Left lobe of liver (tissue), 2 donors: ENCODE results near the gene AFF2. TPM values are rescaled to one million over a fixed set of nuclear protein-coding genes. Genes with fewer than 3 reads are reported as not detected.

Experiments
- ATAC-seq: fragments of 200-7000 bp; cut with Tn5 transposase; one replicate; pipeline ENCODE4 v1.9.1; 2020; ENCODE audit warnings: mild to moderate bottlenecking, moderate library complexity
- DNase-seq: peaks from one replicate; pipeline ENCODE4 v3.0.0-alpha.2; 2020; ENCODE audit warnings: low spot score
- total RNA-seq: library from RNA; stranded (reverse); gene quantifications from one replicate; pipeline ENCODE4 v1.2.1, GENCODE V29; 2021
- donor health status: DM: no; HTN: no; CAD: no; lungs with moderate emphysema.
- donor health status: DM: no; HTN: yes; CAD: no.

The AFF2 gene
- 0.13 TPM for total RNA-seq

GRCh38 chrX:148500423-148501385 is at the start of gene AFF2:
Gene AFF2, plus strand, starts transcription at chrX:148500617. Its CDS starts 481 bp downstream, at chrX:148501098.
- DNase-seq: peak; percentile 42

GRCh38 chrX:148457279-148457678 is 43.1 kb upstream of the AFF2 start:
- DNase-seq (no peak), ATAC-seq (no peak)

More at GRCh38 chrX:148500423-148501385, at the start of gene AFF2:
- peak; percentile 60 for ATAC-seq

GRCh38 chrX:148459343-148459742 is 41.1 kb upstream of the AFF2 start:
- DNase-seq: no peak
- no peak for ATAC-seq

GRCh38 chrX:148466292-148466691 is 34.1 kb upstream of the AFF2 start:
- ATAC-seq (no peak), DNase-seq (no peak)

- ATAC-seq (no peak), DNase-seq (no peak)
Measured at GRCh38 chrX:148470324-148470723, 30.1 kb upstream of the AFF2 start.

- no peak for ATAC-seq
- no peak for DNase-seq
Measured at GRCh38 chrX:148474030-148474429, 26.4 kb upstream of the AFF2 start.

- DNase-seq: no peak
- no peak for ATAC-seq
Measured at GRCh38 chrX:148492057-148492456, 8.4 kb upstream of the AFF2 start.

- DNase-seq (no peak), ATAC-seq (no peak)
Measured at GRCh38 chrX:148495176-148495575, 5.2 kb upstream of the AFF2 start.

GRCh38 chrX:148498067-148498466 is 2.4 kb upstream of the AFF2 start:
- DNase-seq: no peak
- ATAC-seq: no peak

- ATAC-seq: no peak
Measured at GRCh38 chrX:148499638-148500422, 587 bp upstream of the AFF2 start.

GRCh38 chrX:148501386-148502066 is 1.1 kb downstream of the AFF2 start:
- DNase-seq: no peak
- ATAC-seq: no peak

More at GRCh38 chrX:148499638-148500422, 587 bp upstream of the AFF2 start:
- DNase-seq: no peak

GRCh38 chrX:148504506-148504905 is 4.1 kb downstream of the AFF2 start:
- ATAC-seq (no peak), DNase-seq (no peak)

GRCh38 chrX:148507418-148507817 is 7.0 kb downstream of the AFF2 start:
- DNase-seq (no peak), ATAC-seq (no peak)

GRCh38 chrX:148512453-148512852 is 12.0 kb downstream of the AFF2 start:
- ATAC-seq: no peak
- no peak for DNase-seq

- no peak for DNase-seq
- ATAC-seq: no peak
Measured at GRCh38 chrX:148513661-148514060, 13.2 kb downstream of the AFF2 start.

GRCh38 chrX:148517176-148517575 is 16.8 kb downstream of the AFF2 start:
- no peak for ATAC-seq
- no peak for DNase-seq

GRCh38 chrX:148522006-148522405 is 21.6 kb downstream of the AFF2 start:
- no peak for DNase-seq
- ATAC-seq: no peak

GRCh38 chrX:148523303-148524080 is 23.1 kb downstream of the AFF2 start:
- ATAC-seq: no peak
- DNase-seq: no peak

- ATAC-seq (no peak), DNase-seq (no peak)
Measured at GRCh38 chrX:148530464-148531077, 30.2 kb downstream of the AFF2 start.

GRCh38 chrX:148534291-148534690 is 33.9 kb downstream of the AFF2 start:
- ATAC-seq: no peak
- DNase-seq: no peak
